Activated CD8-positive, alpha-beta memory T cell treated with anti-CD3 and anti-CD28 coated beads for 1 hour (primary cell): ENCODE results near the gene CDK2AP2.
"Not testable (repeated sequence)": the region's sequence is repeated elsewhere in the genome, so short reads cannot be mapped to it uniquely, and the experiment has no call there.

Experiments
- DNase-seq, 2 donors: peaks; one replicate each; pipeline ENCODE4 v3.0.0-alpha.2; 2020; ENCODE audit warnings: low read depth in 1 of 2; ENCODE audit errors: extremely low read depth in 1 of 2

Gene CDK2AP2

GRCh38 chr11:67468456-67468758, 39.6 kb downstream of the CDK2AP2 start:
- DNase-seq, result no peak

GRCh38 chr11:67468056-67468455, 39.9 kb downstream of the CDK2AP2 start:
- DNase-seq, result no peak

- DNase-seq, result no peak
Observed at GRCh38 chr11:67466962-67467771, 40.8 kb downstream of the CDK2AP2 start.

GRCh38 chr11:67466367-67466766, 41.6 kb downstream of the CDK2AP2 start:
- no peak for DNase-seq

DNA sequence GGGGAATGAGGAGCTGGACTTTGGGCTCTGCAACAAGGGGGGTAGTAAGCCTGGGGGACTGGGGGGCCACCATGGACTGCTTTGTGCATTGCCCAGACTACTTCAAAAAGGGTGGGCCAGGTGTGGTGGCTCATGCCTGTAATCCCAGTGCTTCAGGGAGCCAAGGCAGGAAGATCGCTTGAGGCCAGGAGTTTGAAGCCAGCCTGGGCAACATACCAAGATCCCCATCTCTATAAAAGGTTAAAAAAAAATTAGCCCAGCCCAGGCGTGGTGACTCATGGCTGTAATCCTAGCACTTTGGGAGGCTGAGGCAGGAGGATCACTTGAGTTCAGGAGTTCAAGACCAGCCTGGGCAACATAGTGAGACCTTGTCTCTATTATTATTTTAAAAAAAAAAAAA, 42.4 kb downstream of the CDK2AP2 start:
- DNase-seq, result not testable (repeated sequence)

GRCh38 chr11:67465189-67465510, 42.8 kb downstream of the CDK2AP2 start:
- no peak for DNase-seq

GRCh38 chr11:67464411-67465188, 43.4 kb downstream of the CDK2AP2 start:
- peak; percentile 86 to 88 for DNase-seq

DNA sequence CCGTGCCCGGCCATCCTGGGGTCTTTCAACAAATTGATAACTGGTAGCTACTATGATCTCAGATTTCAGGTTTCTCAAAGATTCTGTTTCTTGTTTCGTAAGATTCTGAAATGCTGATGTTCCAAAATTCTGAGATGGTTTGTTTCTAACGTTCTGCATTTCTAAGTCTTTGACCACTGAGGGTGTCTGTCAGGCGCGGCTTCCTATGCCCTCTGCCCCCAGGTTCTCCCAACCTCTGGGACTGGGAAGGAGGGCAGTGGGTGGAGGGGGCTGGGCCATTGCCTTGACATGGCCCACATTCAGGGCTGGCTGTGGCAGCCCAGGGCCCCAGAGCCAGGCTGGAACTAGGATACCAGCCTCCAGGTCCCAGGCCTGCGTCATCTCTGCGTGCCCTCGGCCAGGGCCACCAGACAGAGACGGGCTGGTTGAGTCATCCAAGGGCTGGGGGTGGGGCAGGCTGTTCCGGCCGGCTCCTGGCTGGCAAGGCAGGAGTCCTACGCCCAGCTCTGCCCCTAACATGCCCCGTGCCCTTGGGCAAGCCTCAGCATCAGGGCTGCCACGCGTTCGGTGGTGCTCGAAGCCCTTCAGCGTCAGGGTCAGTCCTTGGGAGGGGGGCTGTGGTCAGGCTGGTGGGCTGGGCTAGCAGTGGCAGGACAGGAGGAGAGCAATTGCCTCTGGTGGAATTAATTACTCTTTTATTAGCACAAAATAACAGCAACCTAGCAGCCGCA, 44.1 kb downstream of the CDK2AP2 start:
- no peak for DNase-seq

DNA sequence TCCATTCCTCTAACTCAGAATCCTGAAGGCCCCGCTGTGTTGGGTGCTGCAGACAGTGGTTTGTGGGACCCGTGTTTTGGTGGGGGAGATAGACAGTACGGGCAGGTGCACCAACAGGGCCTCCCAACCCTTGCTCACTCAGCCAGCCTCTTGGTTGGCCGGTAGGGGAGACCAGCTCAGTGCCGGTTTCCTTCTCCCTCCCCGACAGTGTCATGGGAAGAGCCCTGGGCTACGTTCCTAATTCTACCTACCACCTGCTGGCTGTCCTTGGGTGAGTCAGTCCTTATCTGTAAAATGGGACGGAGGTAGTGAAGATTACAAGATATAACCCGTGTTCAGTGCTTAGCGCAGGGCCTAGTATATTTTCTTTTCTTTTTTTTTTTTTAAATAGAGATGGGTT, 44.8 kb downstream of the CDK2AP2 start:
- no peak for DNase-seq

DNA sequence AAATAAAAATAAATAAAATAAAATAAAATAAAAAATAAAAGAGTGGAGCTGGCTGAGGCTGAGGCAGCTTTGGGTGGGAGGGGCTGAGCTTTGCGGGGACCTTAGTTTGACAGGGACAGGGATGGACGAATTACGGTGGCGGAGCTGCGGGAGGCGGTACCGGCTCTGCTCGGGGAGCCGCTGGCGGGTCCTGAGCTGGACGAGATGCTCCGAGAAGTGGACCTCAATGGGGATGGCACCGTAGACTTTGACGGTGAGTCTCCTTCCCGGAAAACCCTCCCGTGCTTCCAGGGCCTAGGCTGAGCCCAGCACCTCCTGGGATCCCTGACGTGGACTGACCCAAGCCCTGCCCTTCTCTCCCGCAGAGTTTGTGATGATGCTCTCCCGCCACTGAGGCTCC, 49.7 kb downstream of the CDK2AP2 start:
- no peak for DNase-seq

DNA sequence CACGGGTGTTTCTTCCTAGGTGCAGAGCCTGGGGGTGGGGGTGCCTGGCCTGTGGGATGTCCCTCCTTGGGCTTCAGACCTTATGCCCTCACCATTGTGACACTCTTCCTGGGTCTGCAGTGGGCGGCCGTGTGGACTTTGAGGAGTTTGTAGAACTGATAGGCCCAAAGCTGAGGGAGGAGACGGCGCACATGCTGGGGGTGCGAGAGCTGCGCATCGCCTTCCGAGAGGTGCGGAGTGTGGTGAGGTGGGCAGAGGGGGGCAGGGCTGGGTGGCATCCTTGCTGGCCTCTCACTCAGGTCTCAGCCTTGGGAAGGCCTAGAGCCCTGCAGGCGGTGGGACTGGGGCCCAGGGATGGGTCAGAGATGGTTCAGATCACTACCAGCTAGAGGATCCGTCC, 50.5 kb downstream of the CDK2AP2 start:
- no peak for DNase-seq
